Measurements from ENCODE around the gene PHTF2. TPM values are rescaled to one million over a fixed set of nuclear protein-coding genes. Genes with fewer than 3 reads are reported as not detected.

PHTF2 gene
- total RNA-seq, 1 donor: 28.6 TPM

- no peak for TF ChIP-seq CTCF (IDR thresholded peaks at IDR 0.05; ENCODE audit: extremely low read depth, low read depth, low read length)
- H3K27ac ChIP-seq (ENCODE audit: low read depth, low read length): no peak overlapping the region
- no peaks in the 10 kb centered on the region for H3K4me1 ChIP-seq (ENCODE audit: insufficient read depth, low read length)
- no peaks in the 10 kb centered on the region for H4K20me1 ChIP-seq (ENCODE audit: insufficient read depth, low read length)
- H3K36me3 ChIP-seq (ENCODE audit: insufficient read depth, low read length): no peaks in the 10 kb centered on the region
- H3K79me2 ChIP-seq (ENCODE audit: insufficient read depth, low read length): peaks cover 6% of the 10 kb centered on the region
- no peak overlapping the region for H3K4me3 ChIP-seq (ENCODE audit: insufficient read depth, low read length)
- H2AFZ ChIP-seq (ENCODE audit: low read length): no peak overlapping the region
- no peak overlapping the region for H3K4me2 ChIP-seq (ENCODE audit: insufficient read depth, low read length)
- DNase-seq (ENCODE audit: insufficient read length, low spot score, missing footprints): no peak
- H3K27me3 ChIP-seq (ENCODE audit: insufficient read depth, low read length): no peaks in the 10 kb centered on the region
- H3K9me3 ChIP-seq (ENCODE audit: low read depth, low read length): no peaks in the 10 kb centered on the region
Measured at GRCh38 chr7:77859343-77859742, 60.8 kb downstream of the PHTF2 start.

- H3K79me2 ChIP-seq (ENCODE audit: insufficient read depth, low read length): peaks cover 8% of the 10 kb centered on the region
- H3K27ac ChIP-seq (ENCODE audit: low read depth, low read length): no peak overlapping the region
- no peaks in the 10 kb centered on the region for H3K9me3 ChIP-seq (ENCODE audit: low read depth, low read length)
- H3K27me3 ChIP-seq (ENCODE audit: insufficient read depth, low read length): no peaks in the 10 kb centered on the region
- H3K4me2 ChIP-seq (ENCODE audit: insufficient read depth, low read length): no peak overlapping the region
- H3K36me3 ChIP-seq (ENCODE audit: insufficient read depth, low read length): no peaks in the 10 kb centered on the region
- H4K20me1 ChIP-seq (ENCODE audit: insufficient read depth, low read length): no peaks in the 10 kb centered on the region
- no peak overlapping the region for H3K4me3 ChIP-seq (ENCODE audit: insufficient read depth, low read length)
- DNase-seq (ENCODE audit: insufficient read length, low spot score, missing footprints): no peak
- no peak for TF ChIP-seq CTCF (IDR thresholded peaks at IDR 0.05; ENCODE audit: extremely low read depth, low read depth, low read length)
- H2AFZ ChIP-seq (ENCODE audit: low read length): no peak overlapping the region
- H3K4me1 ChIP-seq (ENCODE audit: insufficient read depth, low read length): peaks cover 15% of the 10 kb centered on the region
Measured at GRCh38 chr7:77862691-77863090, 64.1 kb downstream of the PHTF2 start.

GRCh38 chr7:77863860-77864259 lies 65.3 kb downstream of the PHTF2 start:
- H3K27me3 ChIP-seq (ENCODE audit: insufficient read depth, low read length): no peaks in the 10 kb centered on the region
- no peak overlapping the region for H3K4me3 ChIP-seq (ENCODE audit: insufficient read depth, low read length)
- H4K20me1 ChIP-seq (ENCODE audit: insufficient read depth, low read length): no peaks in the 10 kb centered on the region
- DNase-seq (ENCODE audit: insufficient read length, low spot score, missing footprints): no peak
- no peaks in the 10 kb centered on the region for H3K9me3 ChIP-seq (ENCODE audit: low read depth, low read length)
- H2AFZ ChIP-seq (ENCODE audit: low read length): no peak overlapping the region
- H3K79me2 ChIP-seq (ENCODE audit: insufficient read depth, low read length): peaks cover 7% of the 10 kb centered on the region
- H3K4me2 ChIP-seq (ENCODE audit: insufficient read depth, low read length): no peak overlapping the region
- TF ChIP-seq CTCF (IDR thresholded peaks at IDR 0.05; ENCODE audit: extremely low read depth, low read depth, low read length): no peak
- no peak overlapping the region for H3K27ac ChIP-seq (ENCODE audit: low read depth, low read length)
- peaks cover 15% of the 10 kb centered on the region for H3K4me1 ChIP-seq (ENCODE audit: insufficient read depth, low read length)
- no peaks in the 10 kb centered on the region for H3K36me3 ChIP-seq (ENCODE audit: insufficient read depth, low read length)

- Histone ChIP-seq H3K27ac (ENCODE audit: low read depth, low read length) (peak overlapping the region; percentile 21), H3K9me3 (ENCODE audit: low read depth, low read length) (no peaks in the 10 kb centered on the region), H3K79me2 (ENCODE audit: insufficient read depth, low read length) (peaks cover 6% of the 10 kb centered on the region), H3K36me3 (ENCODE audit: insufficient read depth, low read length) (no peaks in the 10 kb centered on the region), H4K20me1 (ENCODE audit: insufficient read depth, low read length) (no peaks in the 10 kb centered on the region), H2AFZ (ENCODE audit: low read length) (no peak overlapping the region), H3K4me3 (ENCODE audit: insufficient read depth, low read length) (no peak overlapping the region), H3K4me1 (ENCODE audit: insufficient read depth, low read length) (peaks cover 15% of the 10 kb centered on the region), H3K4me2 (ENCODE audit: insufficient read depth, low read length) (peak overlapping the region; percentile 14), H3K27me3 (ENCODE audit: insufficient read depth, low read length) (no peaks in the 10 kb centered on the region)
- TF ChIP-seq CTCF (IDR thresholded peaks at IDR 0.05; ENCODE audit: extremely low read depth, low read depth, low read length): no peak
- no peak for DNase-seq (ENCODE audit: insufficient read length, low spot score, missing footprints)
Measured at GRCh38 chr7:77866370-77866769, 67.8 kb downstream of the PHTF2 start.
